K562 (cell line): ENCODE measurements around the gene NKX1-2. TPM values are rescaled to one million over a fixed set of nuclear protein-coding genes. Genes with fewer than 3 reads are reported as not detected.

Experiments used
- NFIC ChIP-seq: fragments of 450-650 bp; IDR thresholded peaks from 2 replicates; pipeline ENCODE4 v1.6.1; 2017; ENCODE audit warnings: mild to moderate bottlenecking, inconsistent platforms
- U2AF1 ChIP-seq: fragments of 200-400 bp; formaldehyde crosslinking; optimal IDR thresholded peaks from 2 replicates; pipeline ENCODE3; 2017; ENCODE audit warnings: mild to moderate bottlenecking, low read depth, low read length, moderate library complexity
- ZC3H11A ChIP-seq: IDR thresholded peaks from 2 replicates; pipeline ENCODE4 v1.6.1; 2012; ENCODE audit warnings: low read depth, low read length, improper control_type of control experiment
- ZFP36 ChIP-seq: fragments of 150-350 bp; IDR thresholded peaks from 2 replicates; pipeline ENCODE4 v1.6.1; 2018; ENCODE audit warnings: low read length, low read depth; ENCODE audit not compliant: partially characterized antibody
- ZNF41 ChIP-seq: fragments of 250-450 bp; sonication (Bioruptor Pico); conservative IDR thresholded peaks from 2 replicates; pipeline ENCODE4 v1.4.0; 2020; ENCODE audit warnings: mild to moderate bottlenecking
- polyA plus RNA-seq, 8 experiments: library from polyadenylated mRNA; depleted of rRNA in 4 of 8; stranded (reverse) in 5 of 8; unstranded in 3 of 8; fragments of >200 nt; fragmentation: Nextera tagmentation in 2 of 8; fragmentation: Illumina TruSeq in 1 of 8; extraction: Ambion mirVana in 2 of 8; extraction: Trizol in 1 of 8; gene quantifications; 2 replicates each; pipeline versions ENCODE4 v1.2.1 to v1.2.3, GENCODE V29; 2011 to 2014; ENCODE audit warnings: inconsistent platforms in 1 of 8, missing spikeins in 1 of 8
- total RNA-seq, 7 experiments: library from RNA; depleted of rRNA in 6 of 7; stranded (reverse); fragments of >200 nt in 6 of 7; fragmentation: Illumina TruSeq in 2 of 7; extraction: Trizol in 2 of 7; gene quantifications; 2 replicates each; pipeline versions ENCODE4 v1.2.1 to v1.2.3, GENCODE V29; 2011 to 2021; ENCODE audit warnings: low replicate concordance in 1 of 7
- TF ChIP-seq, protein P1 (sequence below): fragments of 250-450 bp; sonication (Bioruptor Pico); IDR thresholded peaks from 2 replicates; pipeline ENCODE4 v1.5.0; 2020; ENCODE audit warnings: mild to moderate bottlenecking
- TF ChIP-seq, protein P2 (sequence below): fragments of 250-450 bp; sonication (Bioruptor Pico); IDR thresholded peaks from 2 replicates; pipeline ENCODE4 v1.4.0; 2020; ENCODE audit warnings: mild to moderate bottlenecking, moderate library complexity, borderline replicate concordance

NKX1-2 gene
- total and polyA plus RNA-seq, 9 of the 15 experiments (the other 6 are each of a cell fraction or from before 2014, with no cell fraction given): not detected

DNA sequence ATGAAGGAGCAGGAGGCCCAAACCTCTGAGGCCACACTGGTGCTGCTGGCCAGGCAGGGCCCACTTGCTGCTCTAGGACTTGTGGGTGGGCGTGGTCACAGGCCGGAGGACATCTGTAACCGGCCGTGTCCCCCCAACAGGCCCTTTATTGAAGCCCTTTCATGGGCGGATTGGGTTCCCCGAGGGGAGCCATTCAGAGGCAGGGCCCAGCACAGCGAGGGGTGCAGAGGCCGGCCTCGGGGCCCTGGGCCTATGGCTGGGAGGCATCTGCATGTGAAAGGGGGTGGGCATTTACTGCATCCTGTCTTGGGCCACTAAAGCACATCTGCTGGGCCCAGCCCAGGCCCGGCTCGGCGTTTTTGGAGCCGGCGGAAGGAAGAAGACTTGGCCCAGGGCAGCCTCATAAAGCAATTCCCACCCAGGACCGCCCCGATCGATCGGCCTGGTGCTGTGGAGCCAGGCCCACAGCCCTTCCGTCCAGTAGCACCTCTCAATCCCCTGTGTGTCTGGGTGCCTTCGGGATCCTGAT, 20.2 kb upstream of the NKX1-2 start (continued):
- TF ChIP-seq, protein P1, sequence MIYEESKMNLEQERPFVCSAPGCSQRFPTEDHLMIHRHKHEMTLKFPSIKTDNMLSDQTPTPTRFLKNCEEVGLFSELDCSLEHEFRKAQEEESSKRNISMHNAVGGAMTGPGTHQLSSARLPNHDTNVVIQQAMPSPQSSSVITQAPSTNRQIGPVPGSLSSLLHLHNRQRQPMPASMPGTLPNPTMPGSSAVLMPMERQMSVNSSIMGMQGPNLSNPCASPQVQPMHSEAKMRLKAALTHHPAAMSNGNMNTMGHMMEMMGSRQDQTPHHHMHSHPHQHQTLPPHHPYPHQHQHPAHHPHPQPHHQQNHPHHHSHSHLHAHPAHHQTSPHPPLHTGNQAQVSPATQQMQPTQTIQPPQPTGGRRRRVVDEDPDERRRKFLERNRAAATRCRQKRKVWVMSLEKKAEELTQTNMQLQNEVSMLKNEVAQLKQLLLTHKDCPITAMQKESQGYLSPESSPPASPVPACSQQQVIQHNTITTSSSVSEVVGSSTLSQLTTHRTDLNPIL: no peak
- TF ChIP-seq NFIC (no peak), U2AF1 (no peak), ZC3H11A (no peak), ZNF41 (CRISPR knock-in tag) (no peak), ZFP36 (no peak)
- TF ChIP-seq, protein P2, sequence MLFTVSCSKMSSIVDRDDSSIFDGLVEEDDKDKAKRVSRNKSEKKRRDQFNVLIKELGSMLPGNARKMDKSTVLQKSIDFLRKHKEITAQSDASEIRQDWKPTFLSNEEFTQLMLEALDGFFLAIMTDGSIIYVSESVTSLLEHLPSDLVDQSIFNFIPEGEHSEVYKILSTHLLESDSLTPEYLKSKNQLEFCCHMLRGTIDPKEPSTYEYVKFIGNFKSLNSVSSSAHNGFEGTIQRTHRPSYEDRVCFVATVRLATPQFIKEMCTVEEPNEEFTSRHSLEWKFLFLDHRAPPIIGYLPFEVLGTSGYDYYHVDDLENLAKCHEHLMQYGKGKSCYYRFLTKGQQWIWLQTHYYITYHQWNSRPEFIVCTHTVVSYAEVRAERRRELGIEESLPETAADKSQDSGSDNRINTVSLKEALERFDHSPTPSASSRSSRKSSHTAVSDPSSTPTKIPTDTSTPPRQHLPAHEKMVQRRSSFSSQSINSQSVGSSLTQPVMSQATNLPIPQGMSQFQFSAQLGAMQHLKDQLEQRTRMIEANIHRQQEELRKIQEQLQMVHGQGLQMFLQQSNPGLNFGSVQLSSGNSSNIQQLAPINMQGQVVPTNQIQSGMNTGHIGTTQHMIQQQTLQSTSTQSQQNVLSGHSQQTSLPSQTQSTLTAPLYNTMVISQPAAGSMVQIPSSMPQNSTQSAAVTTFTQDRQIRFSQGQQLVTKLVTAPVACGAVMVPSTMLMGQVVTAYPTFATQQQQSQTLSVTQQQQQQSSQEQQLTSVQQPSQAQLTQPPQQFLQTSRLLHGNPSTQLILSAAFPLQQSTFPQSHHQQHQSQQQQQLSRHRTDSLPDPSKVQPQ (CRISPR knock-in tag): no peak
